ENCODE results near the gene COL4A2.

- TF ChIP-seq POLR2AphosphoS5 (IDR thresholded peaks at IDR 0.05; ENCODE audit: low read depth, low read length) (no peak), POLR2A (IDR thresholded peaks at IDR 0.05; ENCODE audit: low read depth, low read length) (no peak), TAF1 (IDR thresholded peaks at IDR 0.05; ENCODE audit: borderline replicate concordance, low read depth, low read length) (no peak)
Observed at GRCh38 chr13:110531671-110532083, 224.6 kb downstream of the COL4A2 start.
